Stimulated activated CD4-positive, alpha-beta T cell treated with anti-CD3 and anti-CD28 coated beads, Interleukin-4, amount 100 ng/mL, for 4 hours (primary cell): Measurements from ENCODE around the gene ILF2.

Source experiments
- DNase-seq, 2 experiments: peaks; one replicate each; pipeline ENCODE4 v3.0.0-alpha.2; 2020

Gene ILF2

GRCh38 chr1:153626477-153626903 is 44.3 kb downstream of the ILF2 start:
- no peak for DNase-seq

GRCh38 chr1:153624965-153625611 is 45.7 kb downstream of the ILF2 start:
- no peak for DNase-seq

GRCh38 chr1:153623101-153623500 is 47.7 kb downstream of the ILF2 start:
- no peak for DNase-seq

- DNase-seq = no peak
Measured at GRCh38 chr1:153619171-153619570, 51.6 kb downstream of the ILF2 start.

- no peak for DNase-seq
Measured at GRCh38 chr1:153617663-153618062, 53.1 kb downstream of the ILF2 start.

- no peak for DNase-seq
Measured at GRCh38 chr1:153616917-153617311, 53.9 kb downstream of the ILF2 start.

GRCh38 chr1:153616144-153616916 is 54.5 kb downstream of the ILF2 start, which contains the start of gene S100A14:
TSS of gene S100A14 (minus strand) at chr1:153616325. CDS start at chr1:153615858, 467 bp downstream.
- no peak for DNase-seq

- no peak for DNase-seq
Measured at GRCh38 chr1:153615406-153615805, 55.4 kb downstream of the ILF2 start.

- DNase-seq = no peak
Measured at GRCh38 chr1:153614906-153615305, 55.9 kb downstream of the ILF2 start.

GRCh38 chr1:153614189-153614900 is 56.4 kb downstream of the ILF2 start:
- DNase-seq = no peak

- no peak for DNase-seq
Measured at GRCh38 chr1:153613406-153613805, 57.4 kb downstream of the ILF2 start.

GRCh38 chr1:153612755-153613331 is 58.0 kb downstream of the ILF2 start, which contains the start of gene S100A16:
TSS of gene S100A16 (minus strand) at chr1:153613137. CDS start at chr1:153608151, 4,986 bp downstream.
- DNase-seq = no peak

- DNase-seq = no peak
Measured at GRCh38 chr1:153612111-153612754, 58.6 kb downstream of the ILF2 start.
